WTC11 (cell line): ENCODE data around the gene FGF21. TPM values are rescaled to one million over a fixed set of nuclear protein-coding genes. Genes with fewer than 3 reads are reported as not detected.

ENCODE experiments used
- ATAC-seq: fragments of 200-7000 bp; cut with Tn5 transposase; 2 replicates; pipeline ENCODE4 v1.10.0; 2021; ENCODE audit warnings: mild to moderate bottlenecking, moderate library complexity
- CTCF ChIA-PET: fragments of 300-600 bp; sonication (Branson Sonifier 250); formaldehyde crosslinking; loops from one replicate; lab custom pipeline; 2021; ENCODE audit warnings: antibody characterized with exemption; lab: Charles Lee
- POLR2A ChIA-PET: fragments of 350-600 bp; sonication (Branson Sonifier 250); formaldehyde crosslinking; loops from one replicate; lab custom pipeline; 2021; ENCODE audit warnings: antibody characterized with exemption; lab: Charles Lee
- DNase-seq: peaks from one replicate; pipeline ENCODE4 v3.0.0; 2021; ENCODE audit warnings: low spot score
- H3K27ac Mint-ChIP-seq: 2 replicates; pipeline ENCODE4 v1.8.0; 2021; ENCODE audit warnings: mixed read lengths
- H3K27me3 Mint-ChIP-seq: 2 replicates; pipeline ENCODE4 v1.8.0; 2021; ENCODE audit warnings: low read depth, mild to moderate bottlenecking, moderate library complexity, mixed read lengths
- H3K36me3 Mint-ChIP-seq: 2 replicates; pipeline ENCODE4 v1.8.0; 2021; ENCODE audit warnings: mixed read lengths
- H3K4me1 Mint-ChIP-seq: 2 replicates; pipeline ENCODE4 v1.8.0; 2022; ENCODE audit warnings: mixed read lengths
- H3K4me3 Mint-ChIP-seq: 2 replicates; pipeline ENCODE4 v1.8.0; 2021; ENCODE audit warnings: mild to moderate bottlenecking, moderate library complexity, mixed read lengths
- H3K9me3 Mint-ChIP-seq: 2 replicates; pipeline ENCODE4 v1.8.0; 2021; ENCODE audit warnings: mixed read lengths
- ETV6 ChIP-seq: sonication (generic); formaldehyde crosslinking; IDR thresholded peaks from 2 replicates; pipeline ENCODE4 v1.8.1; 2022; ENCODE audit warnings: mild to moderate bottlenecking, missing genetic modification reagents
- FOXP1 ChIP-seq: sonication (generic); formaldehyde crosslinking; IDR thresholded peaks from 2 replicates; pipeline ENCODE4 v1.8.0; 2022; ENCODE audit warnings: missing genetic modification reagents, mild to moderate bottlenecking, moderate library complexity, borderline replicate concordance
- GRHL2 ChIP-seq: fragments of 250-450 bp; sonication (Bioruptor Pico); IDR thresholded peaks from 2 replicates; pipeline ENCODE4 v1.8.0; 2022; ENCODE audit warnings: mild to moderate bottlenecking, moderate library complexity; ENCODE audit not compliant: insufficient replicate concordance, severe bottlenecking
- JUN ChIP-seq: sonication (generic); formaldehyde crosslinking; IDR thresholded peaks from 2 replicates; pipeline ENCODE4 v1.8.0; 2023; ENCODE audit warnings: mild to moderate bottlenecking, missing genetic modification reagents
- NFYB ChIP-seq: sonication (generic); formaldehyde crosslinking; conservative IDR thresholded peaks from 2 replicates; pipeline ENCODE4 v1.8.0; 2022; ENCODE audit warnings: low read depth, missing genetic modification reagents
- OVOL2 ChIP-seq: fragments of 250-450 bp; sonication (Bioruptor Pico); IDR thresholded peaks from 2 replicates; pipeline ENCODE4 v1.9.0; 2021; ENCODE audit warnings: mild to moderate bottlenecking, borderline replicate concordance
- SP1 ChIP-seq: sonication (generic); formaldehyde crosslinking; conservative IDR thresholded peaks from 2 replicates; pipeline ENCODE4 v1.8.1; 2022; ENCODE audit warnings: missing genetic modification reagents
- TP53 ChIP-seq: sonication (generic); formaldehyde crosslinking; IDR thresholded peaks from 2 replicates; pipeline ENCODE4 v1.8.1; 2023; ENCODE audit warnings: mild to moderate bottlenecking, missing genetic modification reagents
- ZNF121 ChIP-seq: sonication (generic); formaldehyde crosslinking; IDR thresholded peaks from 2 replicates; pipeline ENCODE4 v1.8.0; 2023; ENCODE audit warnings: missing genetic modification reagents
- ZNF232 ChIP-seq: sonication (generic); formaldehyde crosslinking; IDR thresholded peaks from 2 replicates; pipeline ENCODE4 v1.8.0; 2022; ENCODE audit warnings: mild to moderate bottlenecking, missing genetic modification reagents
- ZNF396 ChIP-seq: fragments of 250-450 bp; sonication (Bioruptor Pico); IDR thresholded peaks from 2 replicates; pipeline ENCODE4 v1.8.0; 2021; ENCODE audit warnings: mild to moderate bottlenecking, moderate library complexity, borderline replicate concordance
- total RNA-seq: library from RNA; stranded (reverse); gene quantifications from 3 replicates; pipeline ENCODE4 v1.2.3, GENCODE V29; 2021
- TF ChIP-seq, protein P1 (sequence below): sonication (generic); formaldehyde crosslinking; IDR thresholded peaks from 2 replicates; pipeline ENCODE4 v1.8.0; 2023; ENCODE audit warnings: missing genetic modification reagents, mild to moderate bottlenecking, borderline replicate concordance
- TF ChIP-seq, protein P2 (sequence below): sonication (generic); formaldehyde crosslinking; IDR thresholded peaks from 2 replicates; pipeline ENCODE4 v1.8.0; 2023; ENCODE audit warnings: missing genetic modification reagents
- TF ChIP-seq, protein P3 (sequence below): sonication (generic); formaldehyde crosslinking; IDR thresholded peaks from 2 replicates; pipeline ENCODE4 v1.8.1; 2022; ENCODE audit warnings: mild to moderate bottlenecking, moderate library complexity, missing genetic modification reagents
- TF ChIP-seq, protein P4 (sequence below): sonication (generic); formaldehyde crosslinking; IDR thresholded peaks from 2 replicates; pipeline ENCODE4 v1.8.1; 2023; ENCODE audit warnings: mild to moderate bottlenecking, moderate library complexity, missing genetic modification reagents
- TF ChIP-seq, protein P5 (sequence below): sonication (generic); formaldehyde crosslinking; conservative IDR thresholded peaks from 2 replicates; pipeline ENCODE4 v1.8.1; 2023; ENCODE audit warnings: mild to moderate bottlenecking, low read depth, missing genetic modification reagents, moderate library complexity
- TF ChIP-seq, protein P6 (sequence below): sonication (generic); formaldehyde crosslinking; IDR thresholded peaks from 2 replicates; pipeline ENCODE4 v1.8.1; 2023; ENCODE audit warnings: mild to moderate bottlenecking, missing genetic modification reagents

The FGF21 gene
- total RNA-seq, 1 experiment from 2014 or later, result 0.26 TPM

DNA sequence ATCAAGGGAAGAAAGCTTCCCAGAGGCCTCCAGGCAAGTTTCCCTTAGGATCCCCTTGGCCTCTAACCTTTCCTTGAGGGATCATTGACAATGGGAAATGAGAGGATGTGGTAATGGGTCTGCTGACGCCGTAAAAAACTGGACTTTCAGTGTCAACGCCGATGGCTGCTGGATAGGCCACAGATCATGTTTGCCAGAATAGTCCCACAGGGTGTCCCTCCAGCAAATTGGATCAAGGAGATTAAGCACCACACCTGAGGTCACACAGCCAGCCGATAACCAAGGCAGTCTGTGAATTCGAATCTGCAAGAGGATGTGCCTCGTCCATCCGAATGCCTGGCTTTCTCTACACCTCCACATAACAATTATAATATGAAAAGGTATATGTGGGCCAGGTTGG, 37.9 kb downstream of the FGF21 start (continued):
- TF ChIP-seq, protein P1, sequence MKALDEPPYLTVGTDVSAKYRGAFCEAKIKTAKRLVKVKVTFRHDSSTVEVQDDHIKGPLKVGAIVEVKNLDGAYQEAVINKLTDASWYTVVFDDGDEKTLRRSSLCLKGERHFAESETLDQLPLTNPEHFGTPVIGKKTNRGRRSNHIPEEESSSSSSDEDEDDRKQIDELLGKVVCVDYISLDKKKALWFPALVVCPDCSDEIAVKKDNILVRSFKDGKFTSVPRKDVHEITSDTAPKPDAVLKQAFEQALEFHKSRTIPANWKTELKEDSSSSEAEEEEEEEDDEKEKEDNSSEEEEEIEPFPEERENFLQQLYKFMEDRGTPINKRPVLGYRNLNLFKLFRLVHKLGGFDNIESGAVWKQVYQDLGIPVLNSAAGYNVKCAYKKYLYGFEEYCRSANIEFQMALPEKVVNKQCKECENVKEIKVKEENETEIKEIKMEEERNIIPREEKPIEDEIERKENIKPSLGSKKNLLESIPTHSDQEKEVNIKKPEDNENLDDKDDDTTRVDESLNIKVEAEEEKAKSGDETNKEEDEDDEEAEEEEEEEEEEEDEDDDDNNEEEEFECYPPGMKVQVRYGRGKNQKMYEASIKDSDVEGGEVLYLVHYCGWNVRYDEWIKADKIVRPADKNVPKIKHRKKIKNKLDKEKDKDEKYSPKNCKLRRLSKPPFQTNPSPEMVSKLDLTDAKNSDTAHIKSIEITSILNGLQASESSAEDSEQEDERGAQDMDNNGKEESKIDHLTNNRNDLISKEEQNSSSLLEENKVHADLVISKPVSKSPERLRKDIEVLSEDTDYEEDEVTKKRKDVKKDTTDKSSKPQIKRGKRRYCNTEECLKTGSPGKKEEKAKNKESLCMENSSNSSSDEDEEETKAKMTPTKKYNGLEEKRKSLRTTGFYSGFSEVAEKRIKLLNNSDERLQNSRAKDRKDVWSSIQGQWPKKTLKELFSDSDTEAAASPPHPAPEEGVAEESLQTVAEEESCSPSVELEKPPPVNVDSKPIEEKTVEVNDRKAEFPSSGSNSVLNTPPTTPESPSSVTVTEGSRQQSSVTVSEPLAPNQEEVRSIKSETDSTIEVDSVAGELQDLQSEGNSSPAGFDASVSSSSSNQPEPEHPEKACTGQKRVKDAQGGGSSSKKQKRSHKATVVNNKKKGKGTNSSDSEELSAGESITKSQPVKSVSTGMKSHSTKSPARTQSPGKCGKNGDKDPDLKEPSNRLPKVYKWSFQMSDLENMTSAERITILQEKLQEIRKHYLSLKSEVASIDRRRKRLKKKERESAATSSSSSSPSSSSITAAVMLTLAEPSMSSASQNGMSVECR (CRISPR knock-in tag), result no peak
- TF ChIP-seq, protein P2, sequence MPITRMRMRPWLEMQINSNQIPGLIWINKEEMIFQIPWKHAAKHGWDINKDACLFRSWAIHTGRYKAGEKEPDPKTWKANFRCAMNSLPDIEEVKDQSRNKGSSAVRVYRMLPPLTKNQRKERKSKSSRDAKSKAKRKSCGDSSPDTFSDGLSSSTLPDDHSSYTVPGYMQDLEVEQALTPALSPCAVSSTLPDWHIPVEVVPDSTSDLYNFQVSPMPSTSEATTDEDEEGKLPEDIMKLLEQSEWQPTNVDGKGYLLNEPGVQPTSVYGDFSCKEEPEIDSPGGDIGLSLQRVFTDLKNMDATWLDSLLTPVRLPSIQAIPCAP (CRISPR knock-in tag), result no peak
- TF ChIP-seq, protein P3, sequence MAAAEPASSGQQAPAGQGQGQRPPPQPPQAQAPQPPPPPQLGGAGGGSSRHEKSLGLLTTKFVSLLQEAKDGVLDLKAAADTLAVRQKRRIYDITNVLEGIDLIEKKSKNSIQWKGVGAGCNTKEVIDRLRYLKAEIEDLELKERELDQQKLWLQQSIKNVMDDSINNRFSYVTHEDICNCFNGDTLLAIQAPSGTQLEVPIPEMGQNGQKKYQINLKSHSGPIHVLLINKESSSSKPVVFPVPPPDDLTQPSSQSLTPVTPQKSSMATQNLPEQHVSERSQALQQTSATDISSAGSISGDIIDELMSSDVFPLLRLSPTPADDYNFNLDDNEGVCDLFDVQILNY (CRISPR knock-in tag), result no peak
- TF ChIP-seq, protein P4, sequence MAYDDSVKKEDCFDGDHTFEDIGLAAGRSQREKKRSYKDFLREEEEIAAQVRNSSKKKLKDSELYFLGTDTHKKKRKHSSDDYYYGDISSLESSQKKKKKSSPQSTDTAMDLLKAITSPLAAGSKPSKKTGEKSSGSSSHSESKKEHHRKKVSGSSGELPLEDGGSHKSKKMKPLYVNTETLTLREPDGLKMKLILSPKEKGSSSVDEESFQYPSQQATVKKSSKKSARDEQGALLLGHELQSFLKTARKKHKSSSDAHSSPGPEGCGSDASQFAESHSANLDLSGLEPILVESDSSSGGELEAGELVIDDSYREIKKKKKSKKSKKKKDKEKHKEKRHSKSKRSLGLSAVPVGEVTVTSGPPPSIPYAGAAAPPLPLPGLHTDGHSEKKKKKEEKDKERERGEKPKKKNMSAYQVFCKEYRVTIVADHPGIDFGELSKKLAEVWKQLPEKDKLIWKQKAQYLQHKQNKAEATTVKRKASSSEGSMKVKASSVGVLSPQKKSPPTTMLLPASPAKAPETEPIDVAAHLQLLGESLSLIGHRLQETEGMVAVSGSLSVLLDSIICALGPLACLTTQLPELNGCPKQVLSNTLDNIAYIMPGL, result no peak
- TF ChIP-seq, protein P5, sequence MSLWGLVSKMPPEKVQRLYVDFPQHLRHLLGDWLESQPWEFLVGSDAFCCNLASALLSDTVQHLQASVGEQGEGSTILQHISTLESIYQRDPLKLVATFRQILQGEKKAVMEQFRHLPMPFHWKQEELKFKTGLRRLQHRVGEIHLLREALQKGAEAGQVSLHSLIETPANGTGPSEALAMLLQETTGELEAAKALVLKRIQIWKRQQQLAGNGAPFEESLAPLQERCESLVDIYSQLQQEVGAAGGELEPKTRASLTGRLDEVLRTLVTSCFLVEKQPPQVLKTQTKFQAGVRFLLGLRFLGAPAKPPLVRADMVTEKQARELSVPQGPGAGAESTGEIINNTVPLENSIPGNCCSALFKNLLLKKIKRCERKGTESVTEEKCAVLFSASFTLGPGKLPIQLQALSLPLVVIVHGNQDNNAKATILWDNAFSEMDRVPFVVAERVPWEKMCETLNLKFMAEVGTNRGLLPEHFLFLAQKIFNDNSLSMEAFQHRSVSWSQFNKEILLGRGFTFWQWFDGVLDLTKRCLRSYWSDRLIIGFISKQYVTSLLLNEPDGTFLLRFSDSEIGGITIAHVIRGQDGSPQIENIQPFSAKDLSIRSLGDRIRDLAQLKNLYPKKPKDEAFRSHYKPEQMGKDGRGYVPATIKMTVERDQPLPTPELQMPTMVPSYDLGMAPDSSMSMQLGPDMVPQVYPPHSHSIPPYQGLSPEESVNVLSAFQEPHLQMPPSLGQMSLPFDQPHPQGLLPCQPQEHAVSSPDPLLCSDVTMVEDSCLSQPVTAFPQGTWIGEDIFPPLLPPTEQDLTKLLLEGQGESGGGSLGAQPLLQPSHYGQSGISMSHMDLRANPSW, result no peak
- TF ChIP-seq, all 79 proteins: peak for 0

DNA sequence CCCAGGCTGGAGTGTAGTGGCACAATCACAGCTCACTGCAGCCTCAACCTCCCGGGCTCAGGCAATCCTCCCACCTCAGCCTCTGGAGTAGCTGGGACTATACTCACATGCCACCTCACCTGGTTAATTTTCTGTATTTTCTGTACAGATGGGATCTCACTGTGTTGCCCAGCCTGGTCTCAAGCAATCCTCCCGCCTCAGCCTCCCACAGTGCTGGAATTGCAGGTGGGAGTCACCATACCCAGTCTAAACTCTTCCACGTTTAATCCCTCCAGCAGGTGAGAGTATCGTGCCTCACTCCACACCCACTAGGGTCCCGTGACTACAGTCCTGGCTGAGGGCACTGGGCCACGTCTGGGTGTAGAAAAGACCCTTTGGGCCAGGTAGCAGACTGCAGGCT, 39.0 kb downstream of the FGF21 start:
- H3K4me3 Mint-ChIP-seq, result peak overlapping the region; percentile 96; the same call in 1 of the 2 replicates

DNA sequence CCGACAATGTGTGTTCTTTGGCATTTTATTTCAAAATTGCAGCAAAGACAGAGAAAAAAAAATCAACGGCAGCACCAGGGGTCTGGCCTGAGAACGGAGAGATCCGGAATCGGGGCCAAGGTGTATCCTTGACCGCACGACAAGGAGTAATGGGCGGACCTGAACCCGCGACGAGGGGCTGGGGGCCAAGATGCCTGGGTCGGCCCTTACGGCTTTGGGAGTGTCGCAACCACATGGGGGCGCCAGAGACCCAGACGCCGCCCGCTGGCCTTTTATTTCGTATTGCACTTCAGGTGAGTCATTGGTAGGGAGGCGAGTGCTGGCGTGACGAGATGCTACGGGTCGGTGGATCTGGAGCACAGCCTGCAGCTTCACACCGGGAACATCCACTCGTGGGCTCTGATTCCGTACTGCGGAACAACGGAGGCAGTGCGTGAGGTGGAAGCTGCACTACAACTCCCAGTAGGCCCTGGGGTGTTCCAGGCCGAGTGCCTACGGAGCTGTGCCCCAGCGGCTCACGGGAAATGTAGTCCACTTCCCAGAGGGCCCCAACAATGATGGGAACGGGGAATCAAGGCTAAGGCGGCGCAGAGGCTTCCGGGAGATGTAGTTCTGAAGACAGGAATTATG, 39.8 kb downstream of the FGF21 start:
- Mint-ChIP-seq H3K4me1 (peaks cover 18% of the 10 kb centered on the region), H3K36me3 (no peaks in the 10 kb centered on the region), H3K27ac (peak overlapping the region; percentile 98), H3K27me3 (no peaks in the 10 kb centered on the region; the same call in none of the 2 replicates), H3K4me3 (peak overlapping the region; percentile 96), H3K9me3 (no peaks in the 10 kb centered on the region)
- ATAC-seq (peak; percentile 96), DNase-seq (peak; percentile 94)
- ChIA-PET POLR2A (interaction anchor here (0.5 to 1.6 kb wide), 9 partner anchors 11 to 899 kb away, joined by 3 to 11 read pairs (median 3); no protein-coding TSS in a partner anchor), CTCF (interaction anchor here (0.5 to 6.7 kb wide), 54 partner anchors 8 to 404 kb away, joined by 3 to 132 read pairs (median 5); partner anchors contain the start of genes BCAT2, CA11, GYS1 and HSD17B14)
- TF ChIP-seq, protein P4, result peak; percentile 81
- peak; percentile 79 for TF ChIP-seq SP1 (CRISPR knock-in tag)
- no peak for TF ChIP-seq GRHL2 (CRISPR knock-in tag)
- no peak for TF ChIP-seq NFYB (CRISPR knock-in tag)
- no peak for TF ChIP-seq TP53 (CRISPR knock-in tag)
- TF ChIP-seq ETV6 (CRISPR knock-in tag), result 0 out of 2 replicates have a peak, but pooled peaks have one; percentile 48
- no peak for TF ChIP-seq JUN (CRISPR knock-in tag)
- 0 out of 2 replicates have a peak, but pooled peaks have one; percentile 11 for TF ChIP-seq ZNF121
- TF ChIP-seq ZNF396, result no peak
- TF ChIP-seq, protein P6, sequence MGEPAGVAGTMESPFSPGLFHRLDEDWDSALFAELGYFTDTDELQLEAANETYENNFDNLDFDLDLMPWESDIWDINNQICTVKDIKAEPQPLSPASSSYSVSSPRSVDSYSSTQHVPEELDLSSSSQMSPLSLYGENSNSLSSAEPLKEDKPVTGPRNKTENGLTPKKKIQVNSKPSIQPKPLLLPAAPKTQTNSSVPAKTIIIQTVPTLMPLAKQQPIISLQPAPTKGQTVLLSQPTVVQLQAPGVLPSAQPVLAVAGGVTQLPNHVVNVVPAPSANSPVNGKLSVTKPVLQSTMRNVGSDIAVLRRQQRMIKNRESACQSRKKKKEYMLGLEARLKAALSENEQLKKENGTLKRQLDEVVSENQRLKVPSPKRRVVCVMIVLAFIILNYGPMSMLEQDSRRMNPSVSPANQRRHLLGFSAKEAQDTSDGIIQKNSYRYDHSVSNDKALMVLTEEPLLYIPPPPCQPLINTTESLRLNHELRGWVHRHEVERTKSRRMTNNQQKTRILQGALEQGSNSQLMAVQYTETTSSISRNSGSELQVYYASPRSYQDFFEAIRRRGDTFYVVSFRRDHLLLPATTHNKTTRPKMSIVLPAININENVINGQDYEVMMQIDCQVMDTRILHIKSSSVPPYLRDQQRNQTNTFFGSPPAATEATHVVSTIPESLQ (CRISPR knock-in tag), result no peak

More for the DNA sequence above, 39.0 kb downstream of the FGF21 start:
- ChIA-PET POLR2A (interaction anchor here (0.7 to 1.6 kb wide), 2 partner anchors 12 to 44 kb away, joined by 3 to 11 read pairs; no protein-coding TSS in a partner anchor), CTCF (interaction anchor here (0.7 to 6.7 kb wide), 7 partner anchors 9 to 997 kb away, joined by 3 to 132 read pairs (median 5); partner anchors contain the start of genes BCAT2 and HSD17B14)
- H3K27me3 Mint-ChIP-seq, result no peaks in the 10 kb centered on the region; the same call in none of the 2 replicates
- no peak for ATAC-seq
- H3K27ac Mint-ChIP-seq, result no peak overlapping the region
- H3K9me3 Mint-ChIP-seq, result no peaks in the 10 kb centered on the region
- TF ChIP-seq ZNF232 (no peak), ZNF121 (peak; percentile 88), OVOL2 (CRISPR knock-in tag) (no peak), FOXP1 (0 out of 2 replicates have a peak, but pooled peaks have one; percentile 11)
- H3K4me1 Mint-ChIP-seq, result peaks cover 16% of the 10 kb centered on the region
- H3K36me3 Mint-ChIP-seq, result no peaks in the 10 kb centered on the region
- DNase-seq, result no peak
